ENCODE results near the gene THOC6. TPM values are rescaled to one million over a fixed set of nuclear protein-coding genes. Genes with fewer than 3 reads are reported as not detected.
A peak's percentile ranks its signal among the peaks of the same experiment; 100 is the strongest.

THOC6 gene
- total RNA-seq, 8 experiments from 2014 or later: 6.8 to 32.1 (median 14.0) TPM

DNA sequence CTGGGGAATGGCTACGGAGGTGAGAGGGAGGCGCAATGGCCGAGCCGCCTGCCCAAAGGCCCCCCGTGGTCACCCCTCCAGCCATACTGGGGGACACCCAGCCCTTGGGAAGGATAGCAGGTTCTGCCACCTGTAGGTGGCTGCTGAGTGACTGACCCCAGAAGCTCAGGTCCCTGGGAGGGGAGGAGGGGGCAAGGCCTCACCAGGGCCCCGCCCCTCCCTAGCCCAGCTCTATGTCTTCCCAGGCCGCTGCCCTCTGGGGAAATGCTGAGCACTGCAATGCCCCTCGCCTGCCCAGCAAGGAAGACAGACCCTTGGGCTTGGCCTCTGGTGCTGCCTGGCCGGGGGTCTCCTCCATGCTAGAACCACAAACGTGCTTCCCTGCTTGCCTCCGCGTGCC, 22.5 kb upstream of the THOC6 start:
- H3K4me3 ChIP-seq: no peak overlapping the region
- H3K4me1 ChIP-seq (replicated peaks in 1 of 2): peaks cover 4% of the 10 kb centered on the region in 2 donors
- 40 to 100% (median 70%) methylated on average over 1 to 2 of the region's 12 CpGs; no CpG with 5 or more reads in 6 of the 10 experiments for WGBS, 10 experiments
- in situ Hi-C loops (cut with MboI; ENCODE audit: low pct_unique_long_range_greater_than_20kb in 2 of 9, low sequenced_read_pairs in 9 of 9, unreplicated experiment in 9 of 9): no loop called here
- H3K27ac ChIP-seq: no peak overlapping the region
- ATAC-seq (replicated peaks in 6 of 8): no peak

- in situ Hi-C loops (cut with MboI; ENCODE audit: low pct_unique_long_range_greater_than_20kb in 2 of 9, low sequenced_read_pairs in 9 of 9, unreplicated experiment in 9 of 9): no loop called here
- Histone ChIP-seq H3K27ac (no peak overlapping the region), H3K4me1 (replicated peaks in 1 of 2) (peaks cover 12 to 15% of the 10 kb centered on the region in 2 donors), H3K4me3 (peak overlapping the region; percentile 40 to 54 (median 50))
- peak; percentile 95 to 98 (median 96) for ATAC-seq (replicated peaks in 6 of 8)
- 0 to 92% (median 24%) methylated on average over 2 to 15 of the region's 58 CpGs; no CpG with 5 or more reads in 1 of the 10 experiments for WGBS, 10 experiments
These were observed 20.1 kb upstream of the THOC6 start for GRCh38 chr16:3003582-3004270.

DNA sequence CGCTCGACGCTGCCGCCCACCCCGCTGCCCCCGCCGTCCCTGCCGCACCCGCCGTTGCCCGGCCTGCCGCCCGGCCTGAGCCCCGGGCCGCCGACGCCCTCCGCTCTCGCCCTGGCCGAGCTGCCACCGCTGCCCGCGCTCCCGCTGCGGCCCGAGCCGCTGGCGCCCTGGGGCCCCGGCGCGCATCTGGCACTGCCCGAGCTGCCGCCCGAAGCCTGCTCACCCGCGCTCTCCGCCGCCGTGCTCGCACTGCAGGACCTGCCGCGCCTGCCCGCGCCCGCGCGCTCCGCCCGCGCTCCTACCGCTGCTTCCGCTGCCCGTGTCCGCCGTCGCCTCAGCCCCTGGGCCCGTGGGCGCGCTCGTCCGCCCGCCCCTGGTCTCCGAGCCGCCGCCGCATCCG, 19.5 kb upstream of the THOC6 start:
- H3K4me1 ChIP-seq (replicated peaks in 1 of 2): peaks cover 13 to 19% of the 10 kb centered on the region in 2 donors
- ATAC-seq (replicated peaks in 6 of 8): peak in 6 of 8 experiments; percentile 15 to 34 (median 30)
- no CpG with 5 or more reads among the region's 67 CpGs for WGBS, 10 experiments
- peak overlapping the region in 1 of 2 donors; percentile 43 for H3K27ac ChIP-seq
- H3K4me3 ChIP-seq: peak overlapping the region; percentile 40 to 54 (median 50)
- in situ Hi-C loops (cut with MboI; ENCODE audit: low pct_unique_long_range_greater_than_20kb in 2 of 9, low sequenced_read_pairs in 9 of 9, unreplicated experiment in 9 of 9): no loop called here

- 0 to 34% (median 3%) methylated on average over 1 to 7 of the region's 25 CpGs; no CpG with 5 or more reads in 6 of the 10 experiments for whole genome bisulfite sequencing, 10 experiments
- no peak for ATAC-seq (replicated peaks in 6 of 8)
- Histone ChIP-seq H3K4me1 (replicated peaks in 1 of 2) (peaks cover 13 to 24% of the 10 kb centered on the region in 2 donors), H3K27ac (no peak overlapping the region), H3K4me3 (peak overlapping the region; percentile 30 to 54 (median 44))
- in situ Hi-C loops (cut with MboI; ENCODE audit: low pct_unique_long_range_greater_than_20kb in 2 of 9, low sequenced_read_pairs in 9 of 9, unreplicated experiment in 9 of 9): no loop called here
These were observed 19.0 kb upstream of the THOC6 start for GRCh38 chr16:3004781-3005284.

DNA sequence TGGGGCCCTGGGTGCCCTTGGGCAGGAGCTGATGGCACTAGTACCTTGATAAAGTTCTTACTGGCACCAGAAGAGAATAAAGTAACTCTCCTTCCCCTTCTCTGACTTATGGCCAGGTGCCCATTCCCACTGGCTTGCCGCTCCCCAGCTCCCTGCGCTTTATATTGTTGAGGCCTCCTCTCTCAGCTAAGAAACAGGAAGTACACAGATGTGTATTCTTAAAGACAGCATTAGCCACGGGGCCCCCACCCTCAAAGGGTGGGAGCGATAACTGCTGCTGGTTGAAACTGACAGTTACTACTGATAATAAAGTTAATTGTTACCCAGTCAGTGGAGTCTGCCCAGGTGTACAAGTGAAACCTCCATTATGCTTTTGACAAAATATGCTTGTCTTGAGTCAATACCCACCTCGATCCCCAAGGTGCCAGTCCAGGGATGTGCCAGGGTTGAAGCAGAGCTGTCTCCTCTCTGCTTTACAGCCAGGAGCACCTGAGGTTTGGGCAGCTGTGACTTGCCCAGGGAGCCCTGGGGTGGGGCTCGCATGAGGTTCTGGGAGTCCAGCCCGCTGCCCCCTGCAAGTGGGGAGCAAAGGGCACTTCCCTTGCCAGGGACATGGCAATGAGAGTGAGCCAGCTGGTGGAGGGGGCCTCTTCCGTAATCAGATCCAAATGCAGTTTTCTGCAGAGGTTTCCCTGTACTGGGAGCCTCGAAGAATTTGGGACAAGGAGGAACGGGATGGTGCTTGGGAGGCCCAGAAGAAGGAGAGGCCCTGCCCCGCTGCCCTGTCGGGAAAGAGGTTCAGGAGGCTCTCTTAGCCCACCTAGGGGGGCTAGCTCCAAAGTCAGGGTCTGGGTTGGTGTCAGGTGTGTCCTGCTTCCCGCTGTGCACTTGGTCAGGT, 16.5 kb upstream of the THOC6 start:
- in situ Hi-C loops (cut with MboI; ENCODE audit: low pct_unique_long_range_greater_than_20kb in 2 of 9, low sequenced_read_pairs in 9 of 9, unreplicated experiment in 9 of 9): no loop called here
- no peak overlapping the region for H3K27ac ChIP-seq
- no peak overlapping the region for H3K4me3 ChIP-seq
- ATAC-seq (replicated peaks in 6 of 8): no peak
- 0 to 72% (median 64%) methylated on average over 1 to 9 of the region's 13 CpGs; no CpG with 5 or more reads in 3 of the 10 experiments for WGBS, 10 experiments
- H3K4me1 ChIP-seq (replicated peaks in 1 of 2): peaks cover 15 to 33% of the 10 kb centered on the region in 2 donors

DNA sequence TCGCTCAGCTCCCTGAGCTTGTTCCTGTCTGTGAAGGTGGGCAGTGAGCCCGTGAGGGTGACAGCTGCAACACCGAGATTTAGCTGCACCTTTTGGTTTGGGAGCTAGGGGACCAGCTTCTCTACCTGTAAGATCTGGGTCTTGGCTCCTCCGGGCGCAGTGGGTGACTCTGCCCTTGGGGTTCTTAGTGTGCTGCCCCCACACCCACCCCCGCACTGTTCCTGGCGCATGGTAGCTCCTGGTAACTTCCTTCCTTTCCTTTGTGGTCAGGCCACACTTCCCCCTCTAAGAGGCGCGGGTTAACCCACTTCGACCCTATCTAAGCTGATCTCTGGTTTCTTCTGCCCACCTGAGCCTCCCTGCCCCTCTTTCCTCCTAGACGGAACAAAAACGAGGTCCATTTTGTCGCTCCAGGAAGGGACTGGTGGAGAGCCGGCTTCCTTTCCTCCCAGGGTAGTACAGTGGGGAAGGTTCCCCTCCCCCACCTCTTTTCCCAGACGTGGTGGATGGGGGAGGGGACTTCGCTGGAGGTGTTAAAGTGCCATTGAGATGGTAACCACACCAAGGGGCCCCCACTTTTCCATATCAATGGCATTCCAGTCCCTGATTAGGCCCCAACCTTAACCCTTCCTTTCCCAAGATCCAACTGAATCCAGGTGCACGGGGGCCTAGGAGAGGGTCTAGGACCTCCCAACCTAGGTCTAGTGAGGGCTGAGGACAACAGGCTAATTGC, 15.7 kb upstream of the THOC6 start:
- WGBS, 10 experiments: 0 to 27% (median 10%) methylated on average over 1 to 10 of the region's 17 CpGs; no CpG with 5 or more reads in 5 of the 10 experiments
- Histone ChIP-seq H3K4me3 (no peak overlapping the region), H3K4me1 (replicated peaks in 1 of 2) (peaks cover 15 to 38% of the 10 kb centered on the region in 2 donors), H3K27ac (no peak overlapping the region)
- in situ Hi-C loops (cut with MboI; ENCODE audit: low pct_unique_long_range_greater_than_20kb in 2 of 9, low sequenced_read_pairs in 9 of 9, unreplicated experiment in 9 of 9): no loop called here
- ATAC-seq (replicated peaks in 6 of 8): no peak

DNA sequence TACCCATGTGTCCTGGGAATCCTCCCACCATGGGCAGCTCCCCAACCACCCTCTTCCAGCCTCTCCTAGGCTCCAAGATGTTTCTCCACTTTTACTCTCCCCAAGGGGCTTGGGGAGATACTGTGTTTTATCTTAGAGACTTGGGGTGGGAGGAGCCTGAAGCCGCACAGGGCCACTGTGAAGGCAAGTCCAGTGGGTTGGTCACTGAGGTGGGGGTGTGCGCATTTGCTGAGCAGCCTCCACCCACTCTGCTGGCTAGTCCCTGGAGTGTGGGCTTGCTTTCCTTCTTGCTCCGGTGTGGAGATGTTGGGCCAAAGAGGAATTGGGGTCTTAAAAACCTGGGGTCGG, 15.2 kb upstream of the THOC6 start:
- no peak overlapping the region for H3K27ac ChIP-seq
- ATAC-seq (replicated peaks in 6 of 8): no peak
- in situ Hi-C loops (cut with MboI; ENCODE audit: low pct_unique_long_range_greater_than_20kb in 2 of 9, low sequenced_read_pairs in 9 of 9, unreplicated experiment in 9 of 9): no loop called here
- no peak overlapping the region for H3K4me3 ChIP-seq
- peaks cover 15 to 38% of the 10 kb centered on the region in 2 donors for H3K4me1 ChIP-seq (replicated peaks in 1 of 2)
- WGBS, 10 experiments: 20 to 100% (median 38%) methylated on average over 1 to 4 of the region's 4 CpGs; no CpG with 5 or more reads in 4 of the 10 experiments

GRCh38 chr16:3009568-3010390, 14.1 kb upstream of the THOC6 start:
- in situ Hi-C loops (cut with MboI; ENCODE audit: low pct_unique_long_range_greater_than_20kb in 2 of 9, low sequenced_read_pairs in 9 of 9, unreplicated experiment in 9 of 9): no loop called here
- 19 to 88% (median 60%) methylated on average over 1 to 8 of the region's 21 CpGs; no CpG with 5 or more reads in 1 of the 10 experiments for WGBS, 10 experiments
- peak in 5 of 8 experiments; percentile 10 to 18 (median 15) for ATAC-seq (replicated peaks in 6 of 8)
- no peak overlapping the region for H3K27ac ChIP-seq
- H3K4me3 ChIP-seq: no peak overlapping the region
- peaks cover 15 to 38% of the 10 kb centered on the region in 2 donors for H3K4me1 ChIP-seq (replicated peaks in 1 of 2)

DNA sequence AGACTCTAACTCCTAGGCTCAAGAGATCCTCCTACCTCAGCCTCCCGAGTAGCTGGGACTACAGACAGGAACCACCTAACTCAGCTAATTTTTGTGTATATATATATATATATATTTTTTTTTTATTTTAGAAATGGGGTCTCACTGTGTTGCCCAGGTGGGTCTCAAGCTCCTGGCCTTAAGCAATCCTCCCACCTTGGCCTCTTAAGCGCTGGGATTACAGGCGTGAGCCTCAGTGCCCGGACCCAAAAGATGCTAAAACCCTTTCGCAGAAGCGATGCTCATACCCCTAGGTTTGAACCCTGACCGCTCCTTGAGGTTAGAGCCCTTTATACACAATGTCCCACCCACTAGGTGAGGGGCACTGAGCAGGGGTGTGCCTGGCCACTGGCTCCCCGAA, 13.3 kb upstream of the THOC6 start:
- in situ Hi-C loops (cut with MboI; ENCODE audit: low pct_unique_long_range_greater_than_20kb in 2 of 9, low sequenced_read_pairs in 9 of 9, unreplicated experiment in 9 of 9): no loop called here
- WGBS, 10 experiments: 14 to 100% (median 91%) methylated on average over 1 to 2 of the region's 8 CpGs; no CpG with 5 or more reads in 4 of the 10 experiments
- Histone ChIP-seq H3K4me1 (replicated peaks in 1 of 2) (peaks cover 11 to 34% of the 10 kb centered on the region in 2 donors), H3K4me3 (no peak overlapping the region), H3K27ac (no peak overlapping the region)
- ATAC-seq (replicated peaks in 6 of 8): no peak

GRCh38 chr16:3012246-3012645, 11.6 kb upstream of the THOC6 start:
- no peak overlapping the region for H3K27ac ChIP-seq
- no peak overlapping the region for H3K4me3 ChIP-seq
- peaks cover 11 to 34% of the 10 kb centered on the region in 2 donors for H3K4me1 ChIP-seq (replicated peaks in 1 of 2)
- WGBS, 10 experiments: 0% methylated on average over 1 of the region's 19 CpGs; no CpG with 5 or more reads in 9 of the 10 experiments
- in situ Hi-C loops (cut with MboI; ENCODE audit: low pct_unique_long_range_greater_than_20kb in 2 of 9, low sequenced_read_pairs in 9 of 9, unreplicated experiment in 9 of 9): no loop called here
- ATAC-seq (replicated peaks in 6 of 8): peak in 3 of 8 experiments; percentile 1 to 11 (median 4)

- 4 to 63% (median 20%) methylated on average over 1 to 9 of the region's 27 CpGs; no CpG with 5 or more reads in 7 of the 10 experiments for WGBS, 10 experiments
- Histone ChIP-seq H3K4me1 (replicated peaks in 1 of 2) (peaks cover 11 to 32% of the 10 kb centered on the region in 2 donors), H3K4me3 (no peak within 1 kb of the TSS), H3K27ac (no peak within 1 kb of the TSS)
- in situ Hi-C loops (cut with MboI; ENCODE audit: low pct_unique_long_range_greater_than_20kb in 2 of 9, low sequenced_read_pairs in 9 of 9, unreplicated experiment in 9 of 9): no loop called here
- peak; percentile 23 to 77 (median 46) for ATAC-seq (replicated peaks in 6 of 8)
These were observed 10.9 kb upstream of the THOC6 start, which contains the start of gene CLDN9 for GRCh38 chr16:3012828-3013420. Gene CLDN9 (plus strand): TSS chr16:3012923. CDS start chr16:3013363, 440 bp downstream.
